Thoracic aorta (tissue), 2 donors: Measurements from ENCODE around the gene PRDM15. TPM values are rescaled to one million over a fixed set of nuclear protein-coding genes. Genes with fewer than 3 reads are reported as not detected.

ENCODE experiments used
- ATAC-seq: fragments of 150-250 bp; one replicate; pipeline ENCODE4 v1.8.0; 2017; ENCODE audit warnings: low read depth; ENCODE audit not compliant: insufficient number of reproducible peaks, low FRiP score
- DNase-seq: peaks from one replicate; pipeline ENCODE4 v3.0.0-alpha.2; 2020; ENCODE audit warnings: low spot score
- H3K27ac ChIP-seq, 2 donors: fragments of 200-600 bp; sonication (generic); 1 replicate in 1 of 2; 2 replicates in 1 of 2; pipeline ENCODE4 v1.5.1; 2016; ENCODE audit warnings: mild to moderate bottlenecking in 2 of 2, moderate library complexity in 2 of 2
- H3K27me3 ChIP-seq: fragments of 200-600 bp; sonication (generic); replicated peaks from 2 replicates; pipeline ENCODE4 v1.6.0; 2016; ENCODE audit warnings: mild to moderate bottlenecking; ENCODE audit not compliant: insufficient read depth
- H3K36me3 ChIP-seq: fragments of 200-600 bp; sonication (generic); one replicate; pipeline ENCODE4 v1.5.1; 2016
- H3K4me1 ChIP-seq, 2 donors: fragments of 200-600 bp; sonication (generic); 1 replicate in 1 of 2; 2 replicates in 1 of 2; pipeline versions ENCODE4 v1.5.1 to v1.6.0; 2016; ENCODE audit warnings: low read depth in 2 of 2, mild to moderate bottlenecking in 1 of 2; ENCODE audit not compliant: control insufficient read depth in 1 of 2
- H3K4me3 ChIP-seq: fragments of 200-600 bp; sonication (generic); 2 replicates; pipeline ENCODE4 v1.5.1; 2016; ENCODE audit warnings: mild to moderate bottlenecking
- H3K9me3 ChIP-seq: fragments of 200-600 bp; sonication (generic); 2 replicates; pipeline ENCODE4 v1.5.1; 2016
- total RNA-seq, 2 donors: library from RNA; depleted of rRNA; stranded (reverse); fragments of >200 nt; gene quantifications; one replicate each; pipeline versions ENCODE4 v1.1.0 to v1.2.3, GENCODE V29; 2016
- TF ChIP-seq, protein P1 (sequence below): fragments of 200-600 bp; sonication (generic); IDR thresholded peaks from one replicate; pipeline ENCODE4 v1.5.1; 2019; ENCODE audit warnings: antibody characterized with exemption

PRDM15 gene
- total RNA-seq, 2 donors from 2014 or later, result 9.0 to 14.9 TPM

DNA sequence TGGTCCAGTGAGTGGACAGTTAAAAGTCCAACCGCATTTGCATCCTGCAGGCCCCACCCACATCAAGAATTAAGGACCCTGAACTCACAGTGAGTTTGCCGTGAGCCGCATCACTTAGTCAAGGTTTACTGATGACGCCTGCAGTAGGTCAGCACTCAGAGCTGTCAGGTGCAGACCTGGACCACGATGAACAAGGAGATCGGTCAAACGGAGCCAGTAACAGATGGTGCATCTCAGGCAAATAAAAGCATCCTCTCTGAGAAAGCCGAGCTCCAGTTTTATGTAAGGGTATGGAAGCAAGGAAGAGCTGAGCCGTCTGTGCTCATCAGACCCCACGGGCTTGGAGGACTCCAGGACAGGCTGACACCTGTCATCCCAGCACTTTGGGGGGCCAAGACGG is 4.5 kb downstream of the PRDM15 start:
- DNase-seq (no peak), ATAC-seq (no peak)
- peaks cover 0 to 13% of the 10 kb centered on the region in 2 donors for H3K4me1 ChIP-seq
- no peaks in the 10 kb centered on the region for H3K9me3 ChIP-seq
- no peak overlapping the region for H3K4me3 ChIP-seq
- TF ChIP-seq, protein P1, sequence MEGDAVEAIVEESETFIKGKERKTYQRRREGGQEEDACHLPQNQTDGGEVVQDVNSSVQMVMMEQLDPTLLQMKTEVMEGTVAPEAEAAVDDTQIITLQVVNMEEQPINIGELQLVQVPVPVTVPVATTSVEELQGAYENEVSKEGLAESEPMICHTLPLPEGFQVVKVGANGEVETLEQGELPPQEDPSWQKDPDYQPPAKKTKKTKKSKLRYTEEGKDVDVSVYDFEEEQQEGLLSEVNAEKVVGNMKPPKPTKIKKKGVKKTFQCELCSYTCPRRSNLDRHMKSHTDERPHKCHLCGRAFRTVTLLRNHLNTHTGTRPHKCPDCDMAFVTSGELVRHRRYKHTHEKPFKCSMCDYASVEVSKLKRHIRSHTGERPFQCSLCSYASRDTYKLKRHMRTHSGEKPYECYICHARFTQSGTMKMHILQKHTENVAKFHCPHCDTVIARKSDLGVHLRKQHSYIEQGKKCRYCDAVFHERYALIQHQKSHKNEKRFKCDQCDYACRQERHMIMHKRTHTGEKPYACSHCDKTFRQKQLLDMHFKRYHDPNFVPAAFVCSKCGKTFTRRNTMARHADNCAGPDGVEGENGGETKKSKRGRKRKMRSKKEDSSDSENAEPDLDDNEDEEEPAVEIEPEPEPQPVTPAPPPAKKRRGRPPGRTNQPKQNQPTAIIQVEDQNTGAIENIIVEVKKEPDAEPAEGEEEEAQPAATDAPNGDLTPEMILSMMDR, result no peak
- no peak overlapping the region for H3K27ac ChIP-seq
- H3K27me3 ChIP-seq, result no peaks in the 10 kb centered on the region
- no peaks in the 10 kb centered on the region for H3K36me3 ChIP-seq

DNA sequence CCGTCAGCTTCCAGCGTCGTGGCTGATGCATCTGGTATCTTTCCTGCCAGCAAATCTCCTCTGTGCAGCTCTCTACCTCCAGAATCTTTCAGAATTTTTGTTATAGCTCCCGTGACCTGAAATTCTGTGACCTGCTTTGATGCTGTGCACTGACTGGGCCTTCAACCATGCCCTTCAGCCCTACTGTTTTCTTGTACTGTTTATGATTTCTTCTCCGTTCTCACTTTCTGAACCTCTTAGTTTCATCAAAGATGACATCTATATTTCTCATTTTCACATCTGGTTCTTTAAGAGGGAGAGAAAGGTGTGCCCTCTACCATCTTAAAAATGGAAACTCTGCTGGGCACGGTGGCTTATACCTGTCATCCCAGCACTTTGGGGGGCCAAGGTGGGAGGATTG is 5.7 kb downstream of the PRDM15 start:
- DNase-seq (no peak), ATAC-seq (no peak)
- Histone ChIP-seq H3K9me3 (no peaks in the 10 kb centered on the region), H3K36me3 (no peaks in the 10 kb centered on the region), H3K4me1 (peaks cover 0 to 13% of the 10 kb centered on the region in 2 donors), H3K4me3 (no peak overlapping the region), H3K27ac (no peak overlapping the region), H3K27me3 (no peaks in the 10 kb centered on the region)
- TF ChIP-seq, protein P1, result no peak

DNA sequence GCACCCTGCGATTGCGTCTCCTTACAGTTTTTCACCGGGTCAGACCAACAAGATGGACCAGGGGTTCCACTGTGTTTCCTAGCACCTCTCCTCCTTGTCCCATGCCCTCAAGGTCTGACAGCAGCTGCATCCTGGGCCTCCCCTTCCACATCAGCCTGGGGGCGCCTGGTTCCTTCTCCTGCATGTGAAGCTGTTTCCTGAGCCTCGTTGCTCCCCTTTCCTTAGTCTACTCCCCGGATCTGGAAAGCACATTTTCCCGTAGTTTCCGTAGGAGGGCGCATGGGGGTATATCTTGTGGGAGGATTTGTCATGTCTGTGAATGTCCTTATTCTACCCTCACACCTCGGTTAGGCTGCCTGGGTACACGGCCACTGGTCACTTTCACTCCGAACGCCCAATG is 6.1 kb downstream of the PRDM15 start:
- H3K9me3 ChIP-seq, result no peaks in the 10 kb centered on the region
- no peak overlapping the region for H3K27ac ChIP-seq
- TF ChIP-seq, protein P1, result no peak
- no peak for ATAC-seq
- DNase-seq, result no peak
- no peak overlapping the region for H3K4me3 ChIP-seq
- peaks cover 0 to 9% of the 10 kb centered on the region in 2 donors for H3K4me1 ChIP-seq
- no peaks in the 10 kb centered on the region for H3K27me3 ChIP-seq
- H3K36me3 ChIP-seq, result no peaks in the 10 kb centered on the region

DNA sequence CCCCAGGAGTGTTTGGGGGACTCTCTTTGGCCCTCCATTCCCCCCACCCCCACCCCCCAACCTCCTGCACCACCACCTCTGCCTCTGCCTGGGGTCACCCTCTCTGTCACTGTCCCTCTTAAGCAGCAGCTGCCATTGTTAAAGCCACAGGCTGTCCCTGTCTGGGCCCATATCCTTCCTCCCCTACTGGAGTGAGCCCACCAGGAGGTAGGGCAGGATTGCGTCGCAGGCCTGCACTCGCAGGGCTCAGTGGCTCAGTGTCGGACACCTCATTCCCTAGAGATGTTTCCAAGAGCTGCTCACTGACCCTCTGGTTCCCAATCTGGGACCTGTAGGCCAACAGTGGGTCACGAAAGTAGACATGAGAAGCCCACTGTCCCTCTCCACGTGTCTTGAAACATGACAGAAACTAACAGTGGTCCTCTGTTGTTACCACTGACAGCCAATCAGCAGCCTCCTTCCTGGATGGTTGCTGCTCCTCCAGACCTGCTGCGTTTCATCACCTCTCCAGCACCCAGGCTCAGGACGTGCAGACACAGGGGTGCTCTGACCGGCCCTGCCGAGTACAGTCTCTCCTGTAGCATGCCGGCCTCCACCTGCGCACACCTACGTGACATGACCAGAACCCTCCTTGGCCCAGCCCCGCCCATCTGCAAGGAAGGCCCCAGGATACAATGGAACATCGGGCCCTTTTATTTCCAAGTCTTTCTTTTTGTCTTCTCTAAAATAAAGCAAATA is 7.7 kb downstream of the PRDM15 start:
- DNase-seq (no peak), ATAC-seq (no peak)
- no peaks in the 10 kb centered on the region for H3K9me3 ChIP-seq
- no peaks in the 10 kb centered on the region for H3K36me3 ChIP-seq
- TF ChIP-seq, protein P1, result no peak
- no peaks in the 10 kb centered on the region for H3K27me3 ChIP-seq
- no peak overlapping the region for H3K4me3 ChIP-seq
- H3K27ac ChIP-seq, result no peak overlapping the region
- H3K4me1 ChIP-seq, result no peaks in the 10 kb centered on the region

DNA sequence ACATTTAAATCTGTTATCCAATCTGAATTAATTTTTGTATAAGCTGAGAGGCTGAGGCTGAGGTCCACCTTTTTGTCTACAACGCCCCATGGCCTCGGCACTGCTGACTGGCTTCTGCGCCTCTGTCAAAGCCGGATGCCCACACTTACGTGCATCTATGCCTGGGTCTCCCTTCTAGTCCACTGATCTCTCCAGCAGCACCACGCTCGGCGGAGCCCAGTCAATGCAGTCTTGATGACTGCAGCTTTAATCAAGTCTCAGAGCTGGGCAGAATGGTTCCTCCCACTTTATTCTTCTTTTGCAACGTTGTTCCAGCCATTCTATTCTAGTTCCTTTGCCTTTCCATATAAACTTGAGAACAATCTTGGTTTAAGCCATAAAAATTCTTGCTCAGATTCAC is 9.4 kb downstream of the PRDM15 start:
- H3K4me3 ChIP-seq, result no peak overlapping the region
- no peaks in the 10 kb centered on the region for H3K9me3 ChIP-seq
- H3K36me3 ChIP-seq, result no peaks in the 10 kb centered on the region
- no peak overlapping the region for H3K27ac ChIP-seq
- H3K27me3 ChIP-seq, result no peaks in the 10 kb centered on the region
- DNase-seq (no peak), ATAC-seq (no peak)
- TF ChIP-seq, protein P1, result no peak
- H3K4me1 ChIP-seq, result no peaks in the 10 kb centered on the region
